ENCODE results near the gene CFB.

GRCh38 chr6:31966997-31967925 is 21.4 kb downstream of the CFB start:
- TF ChIP-seq, protein P1, sequence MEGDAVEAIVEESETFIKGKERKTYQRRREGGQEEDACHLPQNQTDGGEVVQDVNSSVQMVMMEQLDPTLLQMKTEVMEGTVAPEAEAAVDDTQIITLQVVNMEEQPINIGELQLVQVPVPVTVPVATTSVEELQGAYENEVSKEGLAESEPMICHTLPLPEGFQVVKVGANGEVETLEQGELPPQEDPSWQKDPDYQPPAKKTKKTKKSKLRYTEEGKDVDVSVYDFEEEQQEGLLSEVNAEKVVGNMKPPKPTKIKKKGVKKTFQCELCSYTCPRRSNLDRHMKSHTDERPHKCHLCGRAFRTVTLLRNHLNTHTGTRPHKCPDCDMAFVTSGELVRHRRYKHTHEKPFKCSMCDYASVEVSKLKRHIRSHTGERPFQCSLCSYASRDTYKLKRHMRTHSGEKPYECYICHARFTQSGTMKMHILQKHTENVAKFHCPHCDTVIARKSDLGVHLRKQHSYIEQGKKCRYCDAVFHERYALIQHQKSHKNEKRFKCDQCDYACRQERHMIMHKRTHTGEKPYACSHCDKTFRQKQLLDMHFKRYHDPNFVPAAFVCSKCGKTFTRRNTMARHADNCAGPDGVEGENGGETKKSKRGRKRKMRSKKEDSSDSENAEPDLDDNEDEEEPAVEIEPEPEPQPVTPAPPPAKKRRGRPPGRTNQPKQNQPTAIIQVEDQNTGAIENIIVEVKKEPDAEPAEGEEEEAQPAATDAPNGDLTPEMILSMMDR (conservative IDR thresholded peaks at IDR 0.05; ENCODE audit: low read depth, low read length) = no peak
- TF ChIP-seq RAD21 (IDR thresholded peaks at IDR 0.05; ENCODE audit: low read length) (no peak), POLR2A (IDR thresholded peaks at IDR 0.05; ENCODE audit: low read depth, low read length) (no peak), USF2 (IDR thresholded peaks at IDR 0.05; ENCODE audit: low read depth, low read length) (no peak), ELK1 (IDR thresholded peaks at IDR 0.05; ENCODE audit: borderline replicate concordance, low read depth, low read length) (no peak), CHD1 (IDR thresholded peaks at IDR 0.05; ENCODE audit: low read depth, low read length) (no peak), MXI1 (IDR thresholded peaks at IDR 0.05; ENCODE audit: borderline replicate concordance, low read depth, low read length) (no peak), FOS (IDR thresholded peaks at IDR 0.05; ENCODE audit: low read depth, low read length) (no peak), RFX5 (IDR thresholded peaks at IDR 0.05; ENCODE audit: low read depth, low read length) (no peak)

All from IMR-90 (cell line).